Stimulated activated CD4-positive, alpha-beta T cell treated with anti-CD3 and anti-CD28 coated beads, Interleukin-1b, Interleukin-23, amount 100 ng/mL, for 48 hours (primary cell): ENCODE measurements around the gene ZSCAN26.

Source experiments
- DNase-seq: peaks from one replicate; pipeline ENCODE4 v3.0.0-alpha.2; 2020

ZSCAN26 gene

GRCh38 chr6:28266962-28267694 is at the start of gene ZSCAN26:
Gene ZSCAN26, plus strand, starts transcription at chr6:28267143. Its CDS starts 4,777 bp downstream, at chr6:28271920.
- peak; percentile 87 for DNase-seq

- DNase-seq, result no peak
Measured at GRCh38 chr6:28217890-28218289, 49.1 kb upstream of the ZSCAN26 start.

GRCh38 chr6:28218312-28219248 is 48.4 kb upstream of the ZSCAN26 start:
- DNase-seq, result peak; percentile 14

GRCh38 chr6:28220257-28221133 is 46.4 kb upstream of the ZSCAN26 start:
- no peak for DNase-seq

- DNase-seq, result no peak
Measured at GRCh38 chr6:28224131-28225055, 42.5 kb upstream of the ZSCAN26 start.

GRCh38 chr6:28225056-28225834 is 41.7 kb upstream of the ZSCAN26 start, which contains the start of gene ZSCAN9:
Gene ZSCAN9, plus strand, starts transcription at chr6:28225275. Its CDS starts 1,810 bp downstream, at chr6:28227085.
- peak; percentile 55 for DNase-seq

GRCh38 chr6:28226460-28226859 is 40.5 kb upstream of the ZSCAN26 start:
- DNase-seq, result no peak

- DNase-seq, result no peak
Measured at GRCh38 chr6:28232785-28233184, 34.2 kb upstream of the ZSCAN26 start.

GRCh38 chr6:28235912-28236452 is 31.0 kb upstream of the ZSCAN26 start:
- no peak for DNase-seq

- no peak for DNase-seq
Measured at GRCh38 chr6:28239636-28240035, 27.3 kb upstream of the ZSCAN26 start.

GRCh38 chr6:28240471-28240870 is 26.5 kb upstream of the ZSCAN26 start:
- DNase-seq, result no peak

GRCh38 chr6:28243946-28244345 is 23.0 kb upstream of the ZSCAN26 start:
- DNase-seq, result no peak

GRCh38 chr6:28245206-28245941 is 21.6 kb upstream of the ZSCAN26 start:
- DNase-seq, result no peak

GRCh38 chr6:28248916-28249315 is 18.0 kb upstream of the ZSCAN26 start:
- no peak for DNase-seq

GRCh38 chr6:28250747-28251146 is 16.2 kb upstream of the ZSCAN26 start:
- no peak for DNase-seq

- peak; percentile 30 for DNase-seq
Measured at GRCh38 chr6:28251661-28252008, 15.3 kb upstream of the ZSCAN26 start.

GRCh38 chr6:28252009-28252975 is 14.7 kb upstream of the ZSCAN26 start, which contains the start of gene ZKSCAN4:
Gene ZKSCAN4, minus strand, starts transcription at chr6:28252269. Its CDS starts 289 bp downstream, at chr6:28251980.
- DNase-seq, result peak; percentile 79

GRCh38 chr6:28254121-28254519 is 12.8 kb upstream of the ZSCAN26 start:
- DNase-seq, result peak; percentile 36
